ENCODE measurements around the gene LLGL2. TPM values are rescaled to one million over a fixed set of nuclear protein-coding genes. Genes with fewer than 3 reads are reported as not detected.

LLGL2 gene
- total RNA-seq, 2 experiments from 2014 or later, result 12.6 to 21.6 TPM

GRCh38 chr17:75553295-75554110 is 28.0 kb downstream of the LLGL2 start:
- ChIA-PET CTCF (ENCODE audit: unreplicated experiment) (interaction anchor here (0.6 kb wide), 1 partner anchor 575 kb away, joined by 10 read pairs; no protein-coding TSS in a partner anchor), POLR2A (interaction anchor here (0.5 to 0.9 kb wide), 2 partner anchors 24 to 257 kb away, joined by 3 read pairs; no protein-coding TSS in a partner anchor)
- no peak for DNase-seq (ENCODE audit: low spot score)
- BruUV-seq (replicated peaks), result no TSS peak
- H3K9me2 ChIP-seq (ENCODE audit: insufficient read depth, low read length), result no peaks in the 10 kb centered on the region
- no peak overlapping the region for H3K4me2 ChIP-seq (ENCODE audit: low read length)
- no peaks in the 10 kb centered on the region for H3K79me2 ChIP-seq (ENCODE audit: insufficient read depth, low read depth, low read length)
- H2AFZ ChIP-seq (ENCODE audit: low read length), result no peak overlapping the region
- intact Hi-C loops (cut with micrococcal nuclease; ENCODE audit: unreplicated experiment), result no loop called here
- H3K4me3 ChIP-seq (ENCODE audit: low read depth, low read length, poor library complexity, severe bottlenecking), result no peak overlapping the region
- H4K20me1 ChIP-seq (ENCODE audit: insufficient read depth, low read length), result no peaks in the 10 kb centered on the region
- TF ChIP-seq CTCF (conservative IDR thresholded peaks at IDR 0.05; ENCODE audit: low read length), result no peak
- no peaks in the 10 kb centered on the region for H3K36me3 ChIP-seq (ENCODE audit: insufficient read depth, low read length)
- no peaks in the 10 kb centered on the region for H3K9me3 ChIP-seq (ENCODE audit: low read length)
- H3K4me1 ChIP-seq (ENCODE audit: insufficient read depth, low read length, poor library complexity, severe bottlenecking), result no peaks in the 10 kb centered on the region
- H3K27ac ChIP-seq (ENCODE audit: low read depth, low read length, poor library complexity, severe bottlenecking), result no peak overlapping the region

GRCh38 chr17:75555679-75556153 is 30.2 kb downstream of the LLGL2 start:
- BruUV-seq (replicated peaks), result no TSS peak
- no peaks in the 10 kb centered on the region for H3K9me3 ChIP-seq (ENCODE audit: low read length)
- POLR2A ChIA-PET, result no interaction called here
- no peak for DNase-seq (ENCODE audit: low spot score)
- H3K79me2 ChIP-seq (ENCODE audit: insufficient read depth, low read depth, low read length), result no peaks in the 10 kb centered on the region
- no peak for TF ChIP-seq EZH2phosphoT487 (IDR thresholded peaks at IDR 0.05; ENCODE audit: borderline replicate concordance, low read depth, low read length)
- no peaks in the 10 kb centered on the region for H3K4me1 ChIP-seq (ENCODE audit: insufficient read depth, low read length, poor library complexity, severe bottlenecking)
- H3K4me3 ChIP-seq (ENCODE audit: low read depth, low read length, poor library complexity, severe bottlenecking), result no peak overlapping the region
- CTCF ChIA-PET (ENCODE audit: unreplicated experiment), result no interaction called here
- no peaks in the 10 kb centered on the region for H3K9me2 ChIP-seq (ENCODE audit: insufficient read depth, low read length)
- H3K36me3 ChIP-seq (ENCODE audit: insufficient read depth, low read length), result no peaks in the 10 kb centered on the region
- no peak overlapping the region for H3K4me2 ChIP-seq (ENCODE audit: low read length)
- H3K27ac ChIP-seq (ENCODE audit: low read depth, low read length, poor library complexity, severe bottlenecking), result no peak overlapping the region
- H4K20me1 ChIP-seq (ENCODE audit: insufficient read depth, low read length), result no peaks in the 10 kb centered on the region
- intact Hi-C loops (cut with micrococcal nuclease; ENCODE audit: unreplicated experiment), result no loop called here
- no peak overlapping the region for H2AFZ ChIP-seq (ENCODE audit: low read length)

GRCh38 chr17:75557075-75557851 is 31.8 kb downstream of the LLGL2 start:
- Histone ChIP-seq H3K4me3 (ENCODE audit: low read depth, low read length, poor library complexity, severe bottlenecking) (no peak overlapping the region), H3K4me2 (ENCODE audit: low read length) (no peak overlapping the region), H3K79me2 (ENCODE audit: insufficient read depth, low read depth, low read length) (no peaks in the 10 kb centered on the region), H3K4me1 (ENCODE audit: insufficient read depth, low read length, poor library complexity, severe bottlenecking) (no peaks in the 10 kb centered on the region), H3K36me3 (ENCODE audit: insufficient read depth, low read length) (no peaks in the 10 kb centered on the region), H2AFZ (ENCODE audit: low read length) (no peak overlapping the region), H4K20me1 (ENCODE audit: insufficient read depth, low read length) (no peaks in the 10 kb centered on the region), H3K27ac (ENCODE audit: low read depth, low read length, poor library complexity, severe bottlenecking) (no peak overlapping the region), H3K9me2 (ENCODE audit: insufficient read depth, low read length) (no peaks in the 10 kb centered on the region), H3K9me3 (ENCODE audit: low read length) (no peaks in the 10 kb centered on the region)
- intact Hi-C loops (cut with micrococcal nuclease; ENCODE audit: unreplicated experiment), result no loop called here
- ChIA-PET CTCF (ENCODE audit: unreplicated experiment) (no interaction called here), POLR2A (interaction anchor here (0.6 kb wide), 1 partner anchor 446 kb away, joined by 3 read pairs; no protein-coding TSS in a partner anchor)
- TF ChIP-seq CTCF (conservative IDR thresholded peaks at IDR 0.05; ENCODE audit: low read length) (no peak), EZH2phosphoT487 (IDR thresholded peaks at IDR 0.05; ENCODE audit: borderline replicate concordance, low read depth, low read length) (no peak)
- BruUV-seq (replicated peaks), result no TSS peak
- DNase-seq (ENCODE audit: low spot score), result no peak
